Stomach (tissue), 4 donors: ENCODE data around the gene IGF2BP1.
A peak's percentile ranks its signal among the peaks of the same experiment; 100 is the strongest.

Source experiments
- EP300 ChIP-seq: sonication (generic); formaldehyde crosslinking; IDR thresholded peaks from one replicate; pipeline ENCODE4 v1.6.1; 2017; ENCODE audit warnings: antibody characterized with exemption
- POLR2A ChIP-seq, 4 donors: fragments of 450-650 bp; IDR thresholded peaks; one replicate each; pipeline ENCODE4 v1.6.1; 2016; ENCODE audit warnings: antibody characterized with exemption in 4 of 4, control low read depth in 2 of 4, mild to moderate bottlenecking in 1 of 4, moderate library complexity in 1 of 4
- TF ChIP-seq, protein P1 (sequence below), 7 experiments: fragments of 450-650 bp in 4 of 7; fragments of 200-600 bp in 3 of 7; sonication (generic) in 3 of 7; IDR thresholded peaks; one replicate each; pipeline ENCODE4 v1.5.1; 2016 to 2019; ENCODE audit warnings: antibody characterized with exemption in 7 of 7, control low read depth in 2 of 7, mild to moderate bottlenecking in 1 of 7

DNA sequence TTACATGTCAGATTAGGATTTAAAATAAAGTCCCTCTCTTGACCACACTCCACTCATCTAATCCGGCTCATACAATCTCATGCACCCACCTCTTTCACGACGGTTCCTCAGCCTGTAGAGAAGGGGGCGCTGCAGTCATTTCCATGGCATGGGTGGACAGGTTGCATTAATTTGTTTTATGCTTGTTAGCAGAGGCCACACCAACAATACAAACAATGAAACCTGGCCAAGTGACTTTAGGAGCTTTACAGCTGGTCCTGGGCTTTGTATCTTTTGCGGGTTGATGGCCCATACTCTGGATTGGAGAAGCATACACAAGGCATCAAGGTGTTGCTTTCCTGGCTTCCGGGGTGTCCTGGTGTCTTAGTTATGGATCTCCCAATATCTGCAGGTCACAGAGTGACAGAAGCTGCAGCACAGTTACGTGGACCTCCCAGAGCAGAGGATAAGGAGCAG, 42.9 kb upstream of the IGF2BP1 start:
- TF ChIP-seq, protein P1, sequence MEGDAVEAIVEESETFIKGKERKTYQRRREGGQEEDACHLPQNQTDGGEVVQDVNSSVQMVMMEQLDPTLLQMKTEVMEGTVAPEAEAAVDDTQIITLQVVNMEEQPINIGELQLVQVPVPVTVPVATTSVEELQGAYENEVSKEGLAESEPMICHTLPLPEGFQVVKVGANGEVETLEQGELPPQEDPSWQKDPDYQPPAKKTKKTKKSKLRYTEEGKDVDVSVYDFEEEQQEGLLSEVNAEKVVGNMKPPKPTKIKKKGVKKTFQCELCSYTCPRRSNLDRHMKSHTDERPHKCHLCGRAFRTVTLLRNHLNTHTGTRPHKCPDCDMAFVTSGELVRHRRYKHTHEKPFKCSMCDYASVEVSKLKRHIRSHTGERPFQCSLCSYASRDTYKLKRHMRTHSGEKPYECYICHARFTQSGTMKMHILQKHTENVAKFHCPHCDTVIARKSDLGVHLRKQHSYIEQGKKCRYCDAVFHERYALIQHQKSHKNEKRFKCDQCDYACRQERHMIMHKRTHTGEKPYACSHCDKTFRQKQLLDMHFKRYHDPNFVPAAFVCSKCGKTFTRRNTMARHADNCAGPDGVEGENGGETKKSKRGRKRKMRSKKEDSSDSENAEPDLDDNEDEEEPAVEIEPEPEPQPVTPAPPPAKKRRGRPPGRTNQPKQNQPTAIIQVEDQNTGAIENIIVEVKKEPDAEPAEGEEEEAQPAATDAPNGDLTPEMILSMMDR (IDR thresholded peaks at IDR 0.05), result peak in 1 of 7 experiments; percentile 34
- no peak for TF ChIP-seq POLR2A (IDR thresholded peaks at IDR 0.05)
- TF ChIP-seq EP300, result no peak
